Kidney (tissue), 14 donors: Measurements from ENCODE around the gene PPP1R3E. TPM values are rescaled to one million over a fixed set of nuclear protein-coding genes. Genes with fewer than 3 reads are reported as not detected.

Source experiments
- DNase-seq, 5 donors: peaks; one replicate each; pipeline ENCODE4 v3.0.0-alpha.2; 2013 to 2020
- FAIRE-seq: peaks from 2 replicates; lab custom pipeline; 2012; peaks lifted over from hg19 to GRCh38; lab: Jason Lieb, UNC
- H3K27ac ChIP-seq, 2 donors: one replicate each; pipeline ENCODE4 v1.7.0; 2013; ENCODE audit warnings: low read depth in 2 of 2, low read length in 2 of 2, inconsistent platforms in 1 of 2
- H3K27me3 ChIP-seq: one replicate; pipeline ENCODE4 v1.7.1; 2013; ENCODE audit warnings: low read length, inconsistent platforms; ENCODE audit not compliant: control insufficient read depth, insufficient read depth
- H3K36me3 ChIP-seq, 3 donors: one replicate each; pipeline versions ENCODE4 v1.7.0 to v1.7.1; 2013; ENCODE audit warnings: low read length in 3 of 3, control low read depth in 1 of 3, inconsistent platforms in 1 of 3; ENCODE audit not compliant: insufficient read depth in 3 of 3, control insufficient read depth in 2 of 3
- H3K4me1 ChIP-seq, 3 donors: one replicate each; pipeline versions ENCODE4 v1.7.0 to v1.7.1; 2013; ENCODE audit warnings: low read length in 3 of 3, inconsistent platforms in 1 of 3, low read depth in 1 of 3; ENCODE audit not compliant: control insufficient read depth in 2 of 3, insufficient read depth in 2 of 3
- H3K4me3 ChIP-seq, 3 donors: one replicate each; pipeline versions ENCODE4 v1.7.0 to v1.8.1; 2013; ENCODE audit warnings: low read length in 3 of 3, control low read depth in 1 of 3, inconsistent platforms in 1 of 3
- H3K9ac ChIP-seq, 3 donors: one replicate each; pipeline versions ENCODE4 v1.7.0 to v1.7.1; 2013; ENCODE audit warnings: low read length in 3 of 3, control low read depth in 1 of 3, inconsistent platforms in 1 of 3
- H3K9me3 ChIP-seq, 3 donors: one replicate each; pipeline versions ENCODE4 v1.7.0 to v1.7.1; 2013; ENCODE audit warnings: low read length in 3 of 3, control low read depth in 1 of 3, inconsistent platforms in 1 of 3; ENCODE audit not compliant: control insufficient read depth in 2 of 3, insufficient read depth in 1 of 3
- CTCF ChIP-seq: IDR thresholded peaks from 3 replicates; pipeline ENCODE4 v1.5.1; 2012; ENCODE audit warnings: mild to moderate bottlenecking, moderate library complexity, borderline replicate concordance; ENCODE audit not compliant: insufficient read depth; ENCODE audit errors: extremely low read depth
- intact Hi-C: fragments of 100-400 bp; cut with DNase I; formaldehyde crosslinking; loops from one replicate; pipeline ENCODE4 v1.11.1; 2022
- polyA plus RNA-seq: library from polyadenylated mRNA; stranded (reverse); fragments of 350-450 nt; fragmentation: Illumina TruSeq; extraction: RNeasy Lipid Tissue Mini Kit (QIAGEN cat#74804); gene quantifications from one replicate; pipeline ENCODE4 v1.2.3, GENCODE V29; 2014; ENCODE audit warnings: low read depth, low replicate concordance; ENCODE audit not compliant: insufficient read depth
- total RNA-seq: library from RNA; stranded (reverse); fragmentation: NEBNext Ultra II Directional; extraction: Animal tissue kit (Norgen Biotek cat#: 25700); gene quantifications from one replicate; pipeline ENCODE4 v1.2.1, GENCODE V29; 2021
- donor health status: control.
- donor health status: control.
- donor health status: control.
- donor health status: control.
- donor health status: control.
- donor health status: DM: yes; HTN: yes; CAD: no.
- donor health status: Normal renal cell carcinoma (clear cell type).

Gene PPP1R3E
- total and polyA plus RNA-seq, 2 donors from 2014 or later = 17.3 to 22.8 TPM

- H3K4me1 ChIP-seq = no peaks in the 10 kb centered on the region
- no peaks in the 10 kb centered on the region for H3K9me3 ChIP-seq
- no peak overlapping the region for H3K27ac ChIP-seq
- intact Hi-C loops = no loop called here
- no peaks in the 10 kb centered on the region for H3K27me3 ChIP-seq
- DNase-seq (no peak), FAIRE-seq (peak; percentile 23)
- TF ChIP-seq CTCF = no peak
- H3K36me3 ChIP-seq = no peaks in the 10 kb centered on the region
- no peak overlapping the region for H3K9ac ChIP-seq
- H3K4me3 ChIP-seq = no peak overlapping the region
Measured at GRCh38 chr14:23339506-23340268, 37.0 kb upstream of the PPP1R3E start.

- no peaks in the 10 kb centered on the region for H3K4me1 ChIP-seq
- intact Hi-C loops = no loop called here
Measured at GRCh38 chr14:23335623-23336022, 33.0 kb upstream of the PPP1R3E start.

DNA sequence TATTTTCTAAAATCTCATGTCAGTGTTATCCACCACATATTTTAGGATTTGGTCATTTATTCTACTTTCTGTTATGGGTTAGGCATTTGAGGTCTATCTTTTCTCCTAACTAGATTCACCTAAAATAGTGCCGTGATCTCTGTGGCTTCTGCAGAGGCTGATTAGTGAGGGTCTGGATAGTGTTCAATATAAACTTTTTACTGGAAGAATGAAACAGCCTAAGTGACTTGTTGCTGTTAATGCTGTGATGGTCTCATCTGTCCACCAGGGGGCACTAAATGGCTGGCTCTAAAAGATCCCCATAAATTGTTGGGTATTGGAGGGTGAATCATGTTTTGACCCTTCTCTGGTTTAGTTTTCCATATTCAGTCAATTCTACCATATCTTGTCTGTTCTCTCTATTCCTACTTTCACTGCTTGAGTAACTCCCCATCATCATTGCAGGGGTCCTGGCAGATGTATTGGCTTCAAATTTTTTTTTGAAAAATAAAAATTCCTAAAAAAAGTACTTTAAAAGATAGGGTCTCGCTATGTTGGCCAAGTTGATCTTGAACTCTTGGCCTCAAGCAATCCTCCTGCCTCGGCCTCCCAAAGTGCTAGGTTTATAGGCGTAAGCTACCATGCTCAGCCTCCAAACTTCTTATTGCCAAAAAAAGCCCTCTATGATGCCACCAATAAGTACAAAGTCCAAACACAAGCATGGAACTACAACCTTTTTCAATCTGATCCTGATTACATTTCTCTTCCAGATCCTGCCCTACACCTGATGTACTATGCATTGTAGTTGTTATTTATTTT lies 25.5 kb upstream of the PPP1R3E start:
- Histone ChIP-seq H3K27ac (no peak overlapping the region), H3K9ac (peak overlapping the region in 1 of 3 donors; percentile 23), H3K9me3 (no peaks in the 10 kb centered on the region), H3K27me3 (no peaks in the 10 kb centered on the region), H3K4me3 (no peak overlapping the region), H3K4me1 (peaks cover under 1 to 7% (median 3%) of the 10 kb centered on the region in 3 donors), H3K36me3 (peaks cover 9 to 19% (median 10%) of the 10 kb centered on the region in 3 donors)
- DNase-seq (peak in 4 of 5 donors; percentile 77 to 90 (median 81)), FAIRE-seq (no peak)
- intact Hi-C loops = no loop called here
- TF ChIP-seq CTCF = peak; percentile 77

More at GRCh38 chr14:23335623-23336022, 33.0 kb upstream of the PPP1R3E start:
- Histone ChIP-seq H3K9me3 (no peaks in the 10 kb centered on the region), H3K36me3 (no peaks in the 10 kb centered on the region), H3K27me3 (no peaks in the 10 kb centered on the region), H3K9ac (no peak overlapping the region), H3K27ac (no peak overlapping the region), H3K4me3 (no peak overlapping the region)
- DNase-seq = no peak
- no peak for FAIRE-seq
- no peak for TF ChIP-seq CTCF
